ENCODE measurements around the gene TSPEAR. TPM values are rescaled to one million over a fixed set of nuclear protein-coding genes. Genes with fewer than 3 reads are reported as not detected.

Gene TSPEAR
- total RNA-seq, 4 donors from 2014 or later, result not detected

GRCh38 chr21:44735821-44736220 lies 24.4 kb upstream of the TSPEAR start:
- Histone ChIP-seq H3K36me3 (no peaks in the 10 kb centered on the region), H3K4me1 (no peaks in the 10 kb centered on the region), H3K27me3 (no peaks in the 10 kb centered on the region), H3K9me3 (peaks cover 0 to 60% (median 9%) of the 10 kb centered on the region in 4 donors), H3K4me3 (no peak overlapping the region), H3K27ac (no peak overlapping the region)
- no peak for DNase-seq (ENCODE audit: low spot score in 2 of 2)
- no peak for TF ChIP-seq POLR2A (IDR thresholded peaks at IDR 0.05)
- TF ChIP-seq EP300 (IDR thresholded peaks at IDR 0.05), result no peak
- TF ChIP-seq CTCF (IDR thresholded peaks at IDR 0.05), result no peak
- WGBS, 2 donors, result 82 to 86% methylated on average over 6 of the region's 6 CpGs

GRCh38 chr21:44734841-44735240 lies 23.5 kb upstream of the TSPEAR start:
- no peak for TF ChIP-seq CTCF (IDR thresholded peaks at IDR 0.05)
- TF ChIP-seq EP300 (IDR thresholded peaks at IDR 0.05), result no peak
- no peak for TF ChIP-seq POLR2A (IDR thresholded peaks at IDR 0.05)
- Histone ChIP-seq H3K27me3 (no peaks in the 10 kb centered on the region), H3K36me3 (no peaks in the 10 kb centered on the region), H3K9me3 (peaks cover 0 to 55% (median 9%) of the 10 kb centered on the region in 4 donors), H3K27ac (no peak overlapping the region), H3K4me1 (no peaks in the 10 kb centered on the region), H3K4me3 (no peak overlapping the region)
- DNase-seq (ENCODE audit: low spot score in 2 of 2), result no peak
- WGBS, 2 donors, result 89 to 94% methylated on average over 15 to 16 of the region's 17 CpGs

GRCh38 chr21:44734026-44734745 lies 22.8 kb upstream of the TSPEAR start:
- H3K27ac ChIP-seq, result no peak overlapping the region
- 86 to 90% methylated on average over 19 to 20 of the region's 21 CpGs for WGBS, 2 donors
- no peak overlapping the region for H3K4me3 ChIP-seq
- TF ChIP-seq CTCF (IDR thresholded peaks at IDR 0.05) (no peak), EP300 (IDR thresholded peaks at IDR 0.05) (no peak), POLR2A (IDR thresholded peaks at IDR 0.05) (no peak)
- no peak for DNase-seq (ENCODE audit: low spot score in 2 of 2)
- H3K36me3 ChIP-seq, result no peaks in the 10 kb centered on the region
- H3K4me1 ChIP-seq, result no peaks in the 10 kb centered on the region
- no peaks in the 10 kb centered on the region for H3K27me3 ChIP-seq
- peaks cover 0 to 48% (median 9%) of the 10 kb centered on the region in 4 donors for H3K9me3 ChIP-seq

- WGBS, 2 donors, result 80 to 85% methylated on average over 11 of the region's 11 CpGs
- H3K4me3 ChIP-seq, result no peak overlapping the region
- no peak overlapping the region for H3K27ac ChIP-seq
- H3K9me3 ChIP-seq, result peaks cover 0 to 36% (median 3%) of the 10 kb centered on the region in 4 donors
- no peaks in the 10 kb centered on the region for H3K4me1 ChIP-seq
- no peaks in the 10 kb centered on the region for H3K36me3 ChIP-seq
- TF ChIP-seq POLR2A (IDR thresholded peaks at IDR 0.05) (no peak), CTCF (IDR thresholded peaks at IDR 0.05) (no peak), EP300 (IDR thresholded peaks at IDR 0.05) (no peak)
- DNase-seq (ENCODE audit: low spot score in 2 of 2), result no peak
- H3K27me3 ChIP-seq, result peaks cover 0 to 1% of the 10 kb centered on the region in 2 donors
These were observed 21.6 kb upstream of the TSPEAR start for GRCh38 chr21:44732956-44733355.

- Histone ChIP-seq H3K4me3 (no peak overlapping the region), H3K9me3 (peaks cover 0 to 29% (median 0%) of the 10 kb centered on the region in 4 donors), H3K4me1 (no peaks in the 10 kb centered on the region), H3K27ac (no peak overlapping the region), H3K27me3 (peaks cover 0 to 6% of the 10 kb centered on the region in 2 donors), H3K36me3 (no peaks in the 10 kb centered on the region)
- no peak for DNase-seq (ENCODE audit: low spot score in 2 of 2)
- WGBS, 2 donors, result 91 to 94% methylated on average over 10 of the region's 10 CpGs
- TF ChIP-seq CTCF (IDR thresholded peaks at IDR 0.05) (no peak), EP300 (IDR thresholded peaks at IDR 0.05) (no peak)
These were observed 20.9 kb upstream of the TSPEAR start for GRCh38 chr21:44732263-44732662.
